Lower leg skin (tissue), 4 donors: ENCODE results near the gene ANKRD13B. TPM values are rescaled to one million over a fixed set of nuclear protein-coding genes. Genes with fewer than 3 reads are reported as not detected.
A peak's percentile ranks its signal among the peaks of the same experiment; 100 is the strongest.

Source experiments
- DNase-seq, 2 donors: peaks; one replicate each; pipeline ENCODE4 v3.0.0-alpha.2; 2019; ENCODE audit warnings: low spot score in 2 of 2
- H3K4me3 ChIP-seq: fragments of 200-600 bp; sonication (generic); 2 replicates; pipeline ENCODE4 v1.5.1; 2017; ENCODE audit warnings: mild to moderate bottlenecking, low read depth; ENCODE audit not compliant: poor library complexity, severe bottlenecking
- CTCF ChIP-seq, 3 donors: fragments of 450-650 bp; IDR thresholded peaks; one replicate each; pipeline ENCODE4 v1.5.1; 2016; ENCODE audit warnings: antibody characterized with exemption in 3 of 3, mild to moderate bottlenecking in 3 of 3, moderate library complexity in 2 of 3
- POLR2A ChIP-seq, 2 donors: fragments of 450-650 bp; IDR thresholded peaks; one replicate each; pipeline ENCODE4 v1.6.1; 2016 to 2017; ENCODE audit warnings: antibody characterized with exemption in 2 of 2, mild to moderate bottlenecking in 1 of 2, moderate library complexity in 1 of 2
- WGBS, 2 donors: methylation state at CpG; one replicate each; pipeline ENCODE4 v1.1.5; 2018; 5-methylcytosine and 5-hydroxymethylcytosine counted together
- intact Hi-C: fragments of 100-400 bp; cut with DNase I; formaldehyde crosslinking; loops from one replicate; pipeline ENCODE4 v1.15.0; 2023; ENCODE audit warnings: low total_unique reads
- total RNA-seq, 4 donors: library from RNA; depleted of rRNA; stranded (reverse); fragments of >200 nt; gene quantifications; one replicate each; pipeline ENCODE4 v1.1.0, GENCODE V29; 2016

ANKRD13B gene
- total RNA-seq, 4 donors from 2014 or later: 8.1 to 18.8 (median 11.7) TPM

DNA sequence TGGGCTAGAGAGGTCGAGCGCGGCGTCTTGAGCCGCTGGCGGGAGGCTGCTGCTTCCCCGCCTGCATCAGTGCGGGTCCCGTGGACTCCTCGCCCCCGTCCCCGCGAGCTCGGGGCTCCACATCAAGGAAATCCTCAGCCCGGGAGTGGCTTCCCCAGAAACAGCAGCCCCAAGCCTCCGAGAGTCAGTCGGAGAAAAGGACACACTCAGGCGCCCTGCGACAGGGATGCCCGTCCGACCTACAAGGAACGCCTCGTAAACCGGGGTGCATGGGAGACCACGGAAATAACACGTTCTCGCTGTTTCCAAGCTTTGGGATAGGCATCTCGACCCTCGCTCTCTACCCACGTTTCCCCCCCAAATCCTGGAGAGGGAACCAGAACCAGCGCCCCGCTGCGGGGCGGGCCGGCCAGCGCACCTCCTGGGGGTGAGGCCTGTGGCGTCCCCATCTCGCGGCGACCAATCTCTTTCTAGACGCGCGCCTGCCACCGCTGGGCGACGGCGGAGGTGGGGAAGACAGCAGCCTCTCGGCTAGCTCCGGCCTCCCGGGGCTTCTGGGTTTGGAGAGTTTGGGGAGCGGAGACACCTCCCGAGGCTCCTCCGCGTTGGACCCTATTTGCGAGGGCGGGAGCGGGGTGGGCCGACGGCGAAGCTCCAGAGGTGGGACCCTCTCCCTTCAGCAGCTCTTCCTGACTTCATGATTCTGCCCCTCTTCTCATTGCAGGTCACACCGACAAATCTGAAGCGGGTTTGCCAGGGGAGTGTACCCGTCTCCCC lies 25.2 kb upstream of the ANKRD13B start:
- DNase-seq: peak; percentile 29 to 94
- WGBS, 2 donors: 0 to 1% methylated on average over 28 to 36 of the region's 63 CpGs
- TF ChIP-seq CTCF (IDR thresholded peaks at IDR 0.05): no peak
- no peak for TF ChIP-seq POLR2A (IDR thresholded peaks at IDR 0.05)
- H3K4me3 ChIP-seq: peak overlapping the region; percentile 68
- intact Hi-C loops: no loop called here

GRCh38 chr17:29568331-29569244 lies 24.3 kb upstream of the ANKRD13B start, which contains the start of gene TP53I13:
TSS of gene TP53I13 (plus strand) at chr17:29568701. CDS start at chr17:29568759, 58 bp downstream.
- TF ChIP-seq POLR2A (IDR thresholded peaks at IDR 0.05): no peak
- no peak for TF ChIP-seq CTCF (IDR thresholded peaks at IDR 0.05)
- 2 to 4% methylated on average over 18 to 51 of the region's 85 CpGs for WGBS, 2 donors
- intact Hi-C loops: no loop called here
- DNase-seq: peak; percentile 84 to 97
- H3K4me3 ChIP-seq: peak within 1 kb of the TSS; percentile 68

DNA sequence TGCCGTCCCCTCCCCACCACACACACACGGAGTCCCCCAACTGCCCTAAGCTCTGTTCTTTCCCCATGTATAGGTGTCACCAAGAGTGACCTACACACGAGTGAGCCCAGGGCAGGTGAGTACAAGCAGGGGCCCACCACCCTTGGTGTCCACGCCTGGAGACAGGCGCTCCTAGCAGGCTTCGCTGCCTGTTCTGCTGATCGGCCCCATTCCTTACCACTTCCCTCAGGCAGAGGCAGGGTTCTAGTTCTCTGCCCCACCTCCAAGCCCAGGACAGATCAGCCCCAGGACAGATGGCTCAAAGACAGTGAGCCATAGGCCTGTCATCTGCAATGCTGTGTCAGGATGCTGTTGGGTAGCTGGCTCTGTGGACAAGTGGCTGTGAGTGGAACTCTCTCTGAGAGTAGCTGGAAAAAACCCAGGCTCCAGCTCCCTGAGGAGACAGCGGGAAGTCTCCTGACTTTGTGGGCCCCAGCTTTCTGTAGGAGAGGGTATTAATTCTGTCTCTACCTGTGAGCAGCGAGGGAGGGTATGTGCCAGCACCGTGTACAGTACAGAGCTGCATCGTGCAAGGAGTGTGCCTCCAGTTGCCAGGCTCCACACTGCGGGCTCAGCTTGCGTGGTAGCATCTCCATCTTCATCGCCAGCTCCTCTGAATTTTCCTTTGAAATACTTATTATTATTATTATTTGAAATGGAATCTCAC lies 23.5 kb upstream of the ANKRD13B start:
- 52 to 53% methylated on average over 14 of the region's 14 CpGs for WGBS, 2 donors
- peak overlapping the region; percentile 68 for H3K4me3 ChIP-seq
- intact Hi-C loops: no loop called here
- DNase-seq: peak; percentile 15 to 72
- no peak for TF ChIP-seq POLR2A (IDR thresholded peaks at IDR 0.05)
- TF ChIP-seq CTCF (IDR thresholded peaks at IDR 0.05): no peak

DNA sequence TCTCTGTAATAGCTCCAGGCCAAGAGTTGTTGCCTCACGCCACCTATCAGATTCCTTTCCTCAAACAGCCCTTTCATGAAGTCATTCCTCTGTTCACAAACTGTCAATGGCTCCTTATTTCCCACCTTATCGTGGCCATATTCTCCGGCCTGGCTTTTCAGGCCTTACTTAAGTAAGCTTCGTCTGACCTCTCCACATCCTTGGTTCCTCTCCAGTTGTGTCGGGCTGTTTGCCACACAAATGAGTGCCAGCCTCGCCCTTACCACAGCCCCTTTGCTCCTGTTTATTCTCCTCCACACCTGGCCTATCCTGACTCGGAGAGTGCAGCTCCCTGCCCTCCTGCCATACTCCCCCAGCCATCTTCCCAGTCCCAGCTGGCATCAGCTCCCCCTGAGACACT lies 22.4 kb upstream of the ANKRD13B start:
- 62 to 65% methylated on average over 7 of the region's 7 CpGs for WGBS, 2 donors
- DNase-seq: peak in 1 of 2 donors; percentile 80

More for the DNA sequence above, 22.4 kb upstream of the ANKRD13B start:
- TF ChIP-seq CTCF (IDR thresholded peaks at IDR 0.05) (no peak), POLR2A (IDR thresholded peaks at IDR 0.05) (no peak)
- H3K4me3 ChIP-seq: no peak overlapping the region
- intact Hi-C loops: no loop called here
